ENCODE results near the gene SH3D21.
A peak's percentile ranks its signal among the peaks of the same experiment; 100 is the strongest.

SH3D21 gene

DNA sequence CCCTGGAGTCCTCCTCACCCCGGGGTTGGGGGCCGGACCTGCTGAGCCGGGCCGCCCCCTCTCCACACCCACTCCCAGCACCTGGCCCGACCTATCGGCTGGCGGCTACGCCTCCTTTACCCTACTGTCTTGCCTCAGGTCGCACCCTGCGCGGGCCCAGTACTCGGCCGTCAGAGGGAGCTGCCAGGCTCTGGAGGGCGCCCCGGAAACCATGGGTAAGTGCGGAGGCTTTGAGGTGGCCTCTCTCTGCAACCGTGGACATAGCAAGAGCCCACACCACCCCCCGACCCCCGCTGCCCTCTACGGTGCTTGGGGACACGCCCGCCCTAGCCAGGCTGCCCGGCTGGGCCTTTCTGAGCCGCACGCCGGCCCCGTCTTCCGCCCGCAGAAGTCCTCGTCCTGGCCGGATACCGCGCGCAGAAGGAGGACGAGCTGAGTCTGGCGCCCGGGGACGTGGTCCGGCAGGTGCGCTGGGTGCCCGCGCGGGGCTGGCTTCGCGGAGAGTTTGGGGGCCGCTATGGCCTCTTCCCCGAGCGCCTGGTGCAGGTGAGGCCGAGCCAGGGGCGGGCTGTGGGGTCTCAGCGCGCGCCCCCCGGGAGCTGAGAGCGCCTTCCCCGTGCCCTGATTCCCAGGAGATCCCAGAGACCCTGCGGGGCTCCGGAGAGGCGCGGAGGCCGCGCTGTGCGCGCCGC is at the start of gene SH3D21:
TSS of gene SH3D21 (plus strand) at position 159 of the 692 bp plus-strand sequence. CDS start at position 212, 53 bp downstream.
- DNase-seq (ENCODE audit: low read depth in 2 of 2): no peak

DNA sequence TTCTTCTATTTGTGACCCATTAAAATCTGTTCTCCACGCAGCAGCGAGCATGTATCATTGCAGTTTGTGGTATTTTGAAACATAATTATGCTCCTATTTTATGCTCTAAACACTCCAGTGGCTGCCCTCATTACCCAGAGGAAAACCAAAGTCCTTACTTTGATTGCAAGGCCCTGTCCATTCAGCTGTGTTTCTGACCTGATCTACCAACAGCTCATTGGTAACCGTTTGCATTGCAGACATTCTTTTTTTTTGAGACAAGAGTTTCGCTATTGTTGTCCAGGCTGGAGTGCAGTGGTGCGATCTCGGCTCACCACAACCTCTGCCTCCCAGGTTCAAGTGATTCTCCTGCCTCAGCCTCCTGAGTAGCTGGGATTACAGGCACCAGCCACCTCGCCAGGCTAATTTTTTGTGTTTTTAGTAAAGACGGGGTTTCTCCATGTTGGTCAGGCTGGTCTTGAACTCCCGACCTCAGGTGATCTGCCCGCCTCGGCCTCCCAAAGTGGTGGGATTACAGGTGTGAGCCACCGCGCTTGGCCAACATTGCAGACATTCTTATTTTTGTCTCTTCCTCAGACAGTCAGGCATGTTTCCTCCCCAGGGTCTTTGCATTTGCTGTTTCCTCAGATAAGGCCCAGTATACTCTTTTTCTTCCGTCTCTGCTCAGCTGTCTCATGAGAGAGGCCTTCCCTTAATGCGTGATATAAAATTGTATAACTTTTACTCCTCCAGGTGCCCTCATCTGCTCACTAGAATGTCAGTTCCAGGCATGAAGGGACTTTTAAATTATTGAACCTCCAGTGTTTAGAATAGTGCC is 49.4 kb upstream of the SH3D21 start:
- no peak for DNase-seq (ENCODE audit: low read depth in 2 of 2)

DNA sequence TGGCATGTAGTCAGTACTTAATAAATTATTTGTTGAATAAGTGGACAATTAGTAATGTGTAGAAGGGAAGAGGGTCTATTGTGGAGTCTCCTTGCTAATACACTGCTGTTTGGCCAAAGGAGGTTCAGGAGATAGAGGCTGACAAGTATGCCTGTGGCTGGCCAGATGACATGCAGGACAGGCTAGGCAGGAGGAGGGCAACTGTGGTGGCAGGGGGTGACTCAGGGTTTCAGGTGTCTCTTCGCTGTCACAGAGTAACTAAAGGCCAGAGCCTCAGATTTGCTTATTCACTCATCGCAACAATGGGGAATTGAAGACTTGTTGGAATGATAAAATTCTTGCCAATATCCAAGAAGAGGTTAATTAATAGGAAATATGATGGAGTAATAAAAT is 48.8 kb upstream of the SH3D21 start:
- no peak for DNase-seq (ENCODE audit: low read depth in 2 of 2)

DNA sequence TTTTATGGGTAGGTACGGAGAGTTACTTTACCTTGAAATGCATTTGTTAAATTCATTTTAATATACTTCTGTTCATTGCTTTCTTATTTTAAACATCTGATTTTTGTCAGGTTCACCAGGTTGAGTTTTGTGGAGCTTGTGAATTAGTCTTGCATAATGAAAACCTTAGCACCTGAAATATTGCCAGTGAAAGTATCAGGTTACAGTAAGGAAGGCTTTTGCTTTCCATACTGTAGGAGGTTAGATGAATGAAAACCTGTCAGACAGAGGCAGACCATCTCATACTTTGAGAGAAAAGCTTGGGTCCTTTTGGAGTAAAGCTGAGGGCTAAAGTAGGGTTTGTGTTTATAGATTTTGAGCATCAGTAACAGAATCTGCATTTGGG is 47.2 kb upstream of the SH3D21 start:
- DNase-seq (ENCODE audit: low read depth in 2 of 2): no peak

DNA sequence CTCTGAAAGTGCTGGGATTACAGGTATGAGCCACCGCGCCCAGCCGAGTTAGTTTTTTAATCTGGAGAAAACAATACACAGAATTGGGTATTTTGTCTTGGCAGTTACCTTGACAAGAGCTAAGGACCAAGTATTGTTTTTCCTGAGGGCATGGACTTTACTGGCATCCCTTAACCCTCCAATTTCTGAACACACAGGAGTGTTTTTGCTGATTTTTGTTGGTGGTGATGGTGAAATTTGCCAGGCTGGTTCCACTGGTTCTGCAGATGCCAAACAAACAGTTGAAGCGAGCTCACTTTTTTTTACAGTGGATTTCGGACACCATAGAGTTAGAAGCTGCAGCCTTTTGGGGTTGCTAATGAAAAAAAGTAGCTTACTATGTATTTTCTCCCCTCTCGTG is 37.2 kb upstream of the SH3D21 start:
- no peak for DNase-seq (ENCODE audit: low read depth in 2 of 2)

DNA sequence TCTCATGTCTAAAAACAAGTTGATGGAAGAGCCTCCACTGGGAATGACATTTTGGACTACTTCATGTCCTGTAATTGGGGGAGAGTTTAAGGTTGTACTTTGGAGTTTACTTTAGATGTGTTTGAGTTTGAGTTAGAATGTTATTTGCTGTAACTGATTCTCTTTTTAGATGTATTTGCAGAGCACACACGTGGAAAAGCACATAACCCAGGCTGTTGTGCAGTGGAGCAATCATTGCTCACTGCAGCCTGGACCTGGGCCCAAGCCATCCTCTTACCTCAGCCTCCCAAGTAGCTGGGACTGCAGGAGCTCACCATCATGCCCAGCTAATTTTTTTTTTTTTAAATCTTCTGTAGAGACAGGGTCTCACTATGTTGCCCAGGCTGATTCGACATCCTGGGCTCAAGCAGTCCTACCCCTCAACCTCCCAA is 36.7 kb upstream of the SH3D21 start:
- no peak for DNase-seq (ENCODE audit: low read depth in 2 of 2)

DNA sequence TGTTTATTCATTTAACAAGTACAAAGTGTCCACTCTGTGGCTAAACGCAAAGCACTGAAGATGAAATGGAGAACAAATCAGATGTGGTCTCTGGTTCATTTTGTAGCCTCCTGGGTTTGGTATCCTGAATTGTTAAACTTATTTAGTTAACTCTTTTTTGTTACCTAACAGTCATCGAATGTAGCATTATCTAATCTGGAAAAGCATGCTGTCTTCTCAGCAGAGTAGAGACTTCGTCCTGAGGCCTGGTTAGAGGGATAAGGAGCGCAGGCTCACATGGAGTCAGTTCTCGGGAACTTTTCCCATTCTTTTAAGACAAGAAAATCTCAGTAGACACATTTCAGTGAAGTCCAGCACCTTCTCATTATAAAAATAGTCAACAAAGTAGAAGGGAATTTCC is 33.1 kb upstream of the SH3D21 start:
- DNase-seq (ENCODE audit: low read depth in 2 of 2): no peak

DNA sequence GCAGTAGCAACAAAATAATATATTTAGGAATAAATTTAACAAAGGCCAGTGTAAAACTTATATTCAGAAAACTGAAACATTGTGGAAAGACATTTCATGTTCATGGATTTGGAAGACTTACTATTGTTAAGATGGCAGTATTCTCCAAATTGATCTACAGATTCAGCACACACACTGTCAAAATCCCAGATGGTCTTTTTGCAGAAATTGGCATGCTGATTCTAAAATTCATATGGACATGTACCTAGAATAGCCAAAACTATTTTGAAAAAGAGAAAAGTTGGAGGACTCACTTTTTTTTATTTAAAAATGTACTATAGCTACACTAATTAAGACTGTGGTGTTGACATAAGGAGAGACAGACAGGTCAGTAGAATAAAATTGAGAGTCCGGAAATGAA is 32.0 kb upstream of the SH3D21 start:
- DNase-seq (ENCODE audit: low read depth in 2 of 2): no peak

DNA sequence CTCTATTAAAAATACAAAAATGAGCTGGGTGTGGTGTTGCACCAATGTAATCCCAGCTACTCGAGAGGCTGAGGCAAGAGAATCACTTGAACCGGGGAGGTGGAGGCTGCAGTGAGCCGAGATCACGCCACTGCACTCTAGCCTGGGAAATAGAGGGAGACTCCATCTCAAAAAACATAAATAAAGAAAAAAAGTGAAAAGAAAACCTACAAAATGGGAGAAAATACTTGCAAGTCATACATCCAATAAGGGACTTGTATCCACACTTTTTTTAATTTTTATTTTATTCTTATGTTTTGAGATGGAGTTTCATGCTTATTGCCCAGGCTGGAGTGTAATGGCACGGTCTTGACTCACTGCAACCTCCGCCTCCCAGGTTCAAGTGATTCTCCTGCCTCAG is 29.5 kb upstream of the SH3D21 start:
- no peak for DNase-seq (ENCODE audit: low read depth in 2 of 2)

DNA sequence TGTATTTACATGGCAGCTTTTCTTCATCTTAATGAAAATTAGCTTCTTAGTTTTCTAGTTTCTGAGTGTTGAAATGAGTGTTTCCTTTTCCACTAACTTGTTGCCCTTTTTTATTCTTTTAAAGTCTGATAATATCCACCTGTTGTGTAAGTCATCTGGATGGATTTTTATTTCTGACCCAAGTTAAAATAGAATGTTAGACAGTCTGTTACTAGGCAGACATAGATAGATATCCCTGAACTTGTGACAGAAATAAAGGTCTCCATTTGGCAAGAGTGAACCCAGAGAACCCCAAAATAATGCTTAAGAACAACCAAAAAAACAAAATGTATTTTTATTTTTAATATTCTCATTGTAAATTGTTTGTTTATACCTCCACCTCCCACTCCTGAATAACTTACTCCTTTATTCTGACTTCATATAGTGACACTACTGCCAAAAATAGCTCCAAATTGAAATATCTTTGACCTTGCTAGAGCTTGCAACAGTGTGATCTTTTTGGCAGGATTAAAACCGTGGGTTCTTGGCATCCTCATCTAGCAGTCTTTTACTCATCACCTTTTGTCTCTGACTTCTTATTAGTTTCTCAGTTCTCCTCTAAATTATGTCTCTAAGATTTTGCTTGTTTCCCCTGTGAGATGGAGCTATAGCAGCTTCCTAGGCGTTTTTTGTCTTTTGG is 26.9 kb upstream of the SH3D21 start:
- no peak for DNase-seq (ENCODE audit: low read depth in 2 of 2)

DNA sequence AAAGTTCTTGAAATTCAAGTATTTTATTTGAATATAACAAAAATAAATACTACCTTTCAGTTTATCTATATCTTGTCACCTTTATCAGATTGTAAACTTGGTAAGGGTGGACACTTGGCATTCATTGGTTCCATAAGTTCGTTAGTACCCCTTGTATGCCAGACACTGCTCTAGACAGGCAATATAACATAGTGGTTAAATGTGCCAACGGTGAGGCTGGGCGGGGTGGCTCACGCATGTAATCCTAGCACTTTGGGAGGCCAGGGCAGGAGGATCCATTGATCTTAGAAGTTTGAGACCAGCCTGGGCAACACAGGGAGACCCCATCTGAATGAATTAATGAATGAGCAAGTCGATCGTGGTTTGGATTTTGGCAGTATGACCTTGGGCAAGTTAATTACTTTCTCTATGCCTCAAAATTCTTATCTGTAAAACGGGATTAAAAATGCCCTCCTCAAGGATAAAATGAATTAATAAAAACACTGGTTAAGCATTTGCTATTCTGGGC is 26.3 kb upstream of the SH3D21 start:
- no peak for DNase-seq (ENCODE audit: low read depth in 2 of 2)

DNA sequence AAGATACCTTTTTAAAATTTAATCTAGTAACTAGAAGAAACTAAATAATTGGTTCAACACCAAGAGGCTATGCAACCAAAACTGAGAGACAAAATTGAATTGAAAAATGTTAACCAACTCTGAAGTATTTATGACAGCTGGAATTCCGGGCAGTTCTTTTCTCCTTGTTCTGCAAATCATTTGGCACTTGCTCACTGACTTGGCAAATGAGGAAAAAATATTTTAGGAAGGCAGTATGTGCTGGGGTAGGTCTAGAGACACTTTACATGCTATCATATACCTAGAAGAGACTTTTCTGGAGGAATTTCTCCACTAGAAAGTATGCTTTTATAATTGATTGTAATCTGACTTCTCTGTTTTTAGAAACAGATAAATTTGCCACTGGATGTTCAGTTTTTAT is 22.1 kb upstream of the SH3D21 start:
- DNase-seq (ENCODE audit: low read depth in 2 of 2): no peak

DNA sequence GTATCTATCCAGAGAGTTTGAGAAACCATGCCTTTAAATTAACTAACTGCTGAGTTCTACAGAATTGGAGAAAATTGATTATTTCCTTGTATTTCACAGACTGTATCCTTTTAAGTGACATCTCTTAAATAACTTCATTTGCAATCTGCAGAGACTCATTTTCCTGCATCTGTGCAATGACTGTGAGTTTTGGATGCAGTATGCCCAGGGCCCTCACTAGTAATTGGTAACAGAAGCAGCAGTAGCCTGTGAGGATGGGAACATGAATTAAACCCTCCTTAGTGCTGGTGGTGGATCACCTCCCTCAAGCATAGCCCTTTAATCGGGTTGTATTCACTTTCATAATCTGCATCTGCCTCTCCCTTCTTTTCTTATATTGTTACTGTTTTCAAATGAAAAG is 21.7 kb upstream of the SH3D21 start:
- DNase-seq (ENCODE audit: low read depth in 2 of 2): no peak

DNA sequence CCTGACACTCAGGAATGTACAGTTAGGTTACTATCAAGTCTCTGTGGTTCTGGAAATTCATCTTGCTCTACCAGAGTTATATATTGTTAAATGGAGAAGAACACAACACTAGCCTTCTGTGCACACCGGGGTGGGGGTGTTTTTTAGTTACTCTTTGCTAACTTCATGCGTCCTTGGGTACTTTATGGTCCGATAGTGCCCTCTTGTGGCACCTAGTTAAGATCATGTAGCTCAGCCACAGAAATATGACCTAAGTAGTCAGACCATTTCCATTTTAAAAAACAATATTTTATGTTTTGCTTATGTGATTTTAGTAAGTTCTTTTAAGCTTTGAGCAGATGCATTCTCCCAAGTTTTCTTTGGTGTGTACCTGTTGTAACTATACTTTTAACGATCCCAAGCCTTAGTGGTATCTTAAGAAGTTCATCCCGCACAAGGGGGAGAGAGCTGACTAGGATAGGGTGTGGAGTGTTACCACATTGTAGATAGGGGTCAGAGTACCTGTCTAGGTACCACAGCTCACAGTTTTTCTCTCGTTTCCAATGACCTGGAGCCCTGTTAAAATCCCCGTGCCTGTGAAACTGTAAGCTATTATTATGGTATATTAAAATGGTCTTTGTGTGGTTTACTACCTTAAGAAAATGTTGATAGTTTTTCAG is 20.6 kb upstream of the SH3D21 start:
- peak; percentile 16 to 41 for DNase-seq (ENCODE audit: low read depth in 2 of 2)

DNA sequence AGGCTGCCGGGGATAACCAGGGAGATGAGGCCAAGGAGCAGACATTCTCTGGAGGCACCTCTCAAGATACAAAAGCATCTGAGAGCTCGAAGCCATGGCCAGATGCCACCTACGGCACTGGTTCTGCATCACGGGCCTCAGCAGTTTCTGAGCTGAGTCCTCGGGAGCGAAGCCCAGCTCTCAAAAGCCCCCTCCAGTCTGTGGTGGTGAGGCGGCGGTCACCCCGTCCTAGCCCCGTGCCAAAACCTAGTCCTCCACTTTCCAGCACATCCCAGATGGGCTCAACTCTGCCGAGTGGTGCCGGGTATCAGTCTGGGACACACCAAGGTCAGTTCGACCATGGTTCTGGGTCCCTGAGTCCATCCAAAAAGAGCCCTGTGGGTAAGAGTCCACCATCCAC is 19.4 kb upstream of the SH3D21 start:
- no peak for DNase-seq (ENCODE audit: low read depth in 2 of 2)

DNA sequence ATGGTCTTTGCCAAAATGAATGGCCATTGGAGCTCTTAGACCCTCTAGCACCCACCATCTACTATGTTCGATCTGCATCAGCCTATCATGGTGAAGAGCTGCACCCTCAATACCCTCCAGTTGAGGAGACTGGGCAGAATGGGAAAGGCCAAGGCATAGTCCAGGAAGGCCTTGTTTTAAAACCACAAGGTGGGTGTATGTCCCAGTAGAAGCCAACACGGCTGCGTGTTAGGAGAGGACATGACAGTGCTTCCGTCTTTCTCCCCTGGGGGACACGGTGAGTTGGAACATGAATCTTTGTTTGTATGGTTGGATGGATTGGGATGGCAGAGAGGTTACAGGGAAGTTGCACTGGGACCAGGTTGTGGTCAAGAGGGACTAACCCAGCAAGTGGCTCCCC is 18.6 kb upstream of the SH3D21 start:
- DNase-seq (ENCODE audit: low read depth in 2 of 2): no peak

DNA sequence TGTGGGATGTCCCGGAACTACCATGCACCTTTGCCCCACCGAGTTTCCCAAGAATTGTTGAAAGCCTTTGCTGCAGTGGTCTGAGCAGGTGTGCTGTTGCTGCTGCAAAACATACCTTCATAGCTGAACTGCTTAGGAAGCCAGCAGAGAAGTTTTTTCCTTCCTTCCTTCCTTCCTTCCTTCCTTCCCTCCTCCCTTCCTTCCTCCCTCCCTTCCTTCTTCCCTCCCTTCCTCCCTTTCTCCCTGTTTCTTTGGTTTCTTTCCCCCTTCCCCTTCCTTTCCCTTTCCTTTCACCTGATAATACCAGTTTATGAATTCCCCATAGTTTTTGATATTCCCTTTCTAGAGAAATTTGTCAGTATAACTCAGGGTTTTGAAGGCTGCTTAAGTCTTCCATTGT is 10.8 kb upstream of the SH3D21 start:
- DNase-seq (ENCODE audit: low read depth in 2 of 2): no peak

DNA sequence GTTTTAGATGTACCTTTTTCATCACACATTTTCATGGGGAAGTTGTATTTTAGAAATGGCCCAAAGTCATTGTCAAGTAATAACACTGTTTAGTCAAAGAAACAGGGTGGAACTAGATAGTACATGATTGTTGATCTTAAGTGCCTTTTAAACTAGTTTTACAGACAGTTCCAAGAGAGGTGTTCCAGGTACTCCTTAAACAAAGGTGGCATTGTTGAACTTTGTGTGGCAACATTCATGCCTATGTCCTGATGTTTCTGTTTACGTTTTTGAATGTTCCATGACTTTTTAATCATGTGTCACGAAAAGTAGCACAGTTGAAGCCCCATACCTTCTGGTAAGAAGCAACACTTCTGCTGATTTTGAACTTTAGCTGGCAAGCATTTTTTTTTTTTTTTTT is 9.1 kb upstream of the SH3D21 start:
- no peak for DNase-seq (ENCODE audit: low read depth in 2 of 2)

DNA sequence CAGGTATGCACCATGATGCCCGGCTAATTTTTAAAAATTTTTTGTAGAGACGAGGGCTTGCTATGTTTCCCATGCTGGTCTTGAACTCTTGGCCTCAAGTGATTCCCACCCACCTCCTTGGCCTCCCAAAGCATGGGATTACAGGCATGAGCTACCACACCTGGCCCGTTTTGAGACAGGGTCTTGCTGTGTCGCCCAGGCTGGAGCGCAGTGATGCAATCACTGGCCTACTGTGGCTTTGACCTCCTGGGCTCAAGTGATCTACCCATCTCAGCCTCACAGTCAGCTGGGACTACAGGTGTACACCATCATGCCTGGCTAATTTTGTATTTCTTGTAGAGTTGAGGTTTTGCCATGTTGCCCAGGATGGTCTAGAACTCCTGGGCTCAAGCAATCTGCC is 7.5 kb upstream of the SH3D21 start:
- no peak for DNase-seq (ENCODE audit: low read depth in 2 of 2)

DNA sequence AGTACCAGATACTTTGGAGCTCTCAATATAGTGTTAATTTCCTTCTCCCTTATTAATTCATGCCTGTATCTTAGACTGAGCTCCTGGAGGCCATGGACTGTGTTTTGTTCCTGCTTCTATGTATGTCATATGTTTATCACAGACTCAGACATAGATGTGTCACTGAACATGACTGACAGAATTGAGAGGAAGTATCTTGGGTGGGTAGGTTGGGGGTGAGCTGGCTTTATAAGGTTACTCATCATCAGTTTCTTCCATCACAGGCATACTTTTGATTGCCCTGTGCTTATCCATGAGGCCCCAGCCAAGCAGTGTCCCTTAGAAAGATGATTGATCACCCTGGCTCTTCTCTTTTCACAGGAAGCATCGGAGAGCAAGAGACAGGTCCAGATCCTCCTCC is 5.6 kb upstream of the SH3D21 start:
- DNase-seq (ENCODE audit: low read depth in 2 of 2): no peak

DNA sequence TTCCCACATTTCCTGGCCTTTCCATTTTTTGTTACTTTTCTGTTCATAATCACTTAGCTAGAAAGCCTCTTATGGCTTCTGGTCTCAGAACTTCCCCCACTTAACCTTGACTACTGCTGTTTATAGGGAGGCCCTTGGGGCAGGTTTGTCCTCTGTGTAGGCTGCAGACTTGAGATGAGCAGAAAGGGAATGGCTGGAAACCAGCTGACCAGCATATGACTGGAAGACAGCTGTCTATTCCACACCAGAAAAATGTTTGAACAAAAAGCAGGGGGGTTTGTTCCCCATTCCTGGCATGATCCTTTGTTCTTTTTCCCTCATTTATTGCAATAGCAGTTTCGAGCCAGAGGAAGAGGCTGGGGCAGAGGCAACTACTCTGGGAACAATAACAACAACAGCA is 4.9 kb upstream of the SH3D21 start:
- no peak for DNase-seq (ENCODE audit: low read depth in 2 of 2)

DNA sequence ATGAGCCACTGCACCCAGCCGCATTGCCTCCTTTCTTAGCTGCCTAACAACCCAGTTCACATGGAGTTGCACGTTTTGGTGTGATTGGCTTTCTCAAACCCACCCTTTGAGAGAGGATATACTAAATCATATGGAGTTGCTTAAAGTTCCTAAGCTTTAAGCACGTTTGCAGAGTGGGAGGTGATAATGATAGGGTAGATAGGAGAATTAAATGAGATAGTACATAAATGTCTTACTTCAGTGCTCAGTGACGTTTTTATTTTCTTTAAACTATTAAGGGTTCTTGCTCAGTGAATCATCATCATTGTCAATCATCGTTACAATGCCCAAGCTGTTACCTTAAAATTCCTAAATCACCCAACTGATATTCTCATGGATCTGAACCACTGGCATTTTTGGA is 2.9 kb upstream of the SH3D21 start:
- no peak for DNase-seq (ENCODE audit: low read depth in 2 of 2)
